Mucosa of descending colon (tissue), 3 donors: ENCODE results near the gene RNF212. TPM values are rescaled to one million over a fixed set of nuclear protein-coding genes. Genes with fewer than 3 reads are reported as not detected.

ENCODE experiments used
- ATAC-seq: fragments of 200-7000 bp; cut with Tn5 transposase; one replicate; pipeline ENCODE4 v1.9.1; 2020; ENCODE audit warnings: mild to moderate bottlenecking, moderate library complexity
- DNase-seq, 3 donors: peaks; one replicate each; pipeline ENCODE4 v3.0.0-alpha.2; 2020
- H3K36me3 ChIP-seq: fragments of 200-600 bp; one replicate; pipeline ENCODE4 v1.8.0; 2021; ENCODE audit warnings: low read depth, mild to moderate bottlenecking
- H3K4me1 ChIP-seq: fragments of 200-600 bp; one replicate; pipeline ENCODE4 v1.8.0; 2021; ENCODE audit warnings: low read depth, mild to moderate bottlenecking
- H3K4me3 ChIP-seq: fragments of 200-600 bp; one replicate; pipeline ENCODE4 v1.8.0; 2021; ENCODE audit warnings: mild to moderate bottlenecking
- H3K9me3 ChIP-seq: fragments of 200-600 bp; one replicate; pipeline ENCODE4 v1.8.0; 2021; ENCODE audit warnings: mild to moderate bottlenecking
- CTCF ChIP-seq: fragments of 200-600 bp; IDR thresholded peaks from one replicate; pipeline ENCODE4 v1.8.0; 2022; ENCODE audit warnings: antibody characterized with exemption, mild to moderate bottlenecking
- intact Hi-C, 2 donors: fragments of 100-400 bp; cut with DNase I in 1 of 2; cut with micrococcal nuclease in 1 of 2; formaldehyde crosslinking; loops; one replicate each; pipeline versions ENCODE4 v1.11.0 to v1.11.1; 2022; cut with DNase I, micrococcal nuclease
- total RNA-seq, 3 donors: library from RNA; stranded (reverse); fragmentation: NEBNext Ultra II Directional in 2 of 3; extraction: Animal tissue kit (Norgen Biotek cat#: 25700) in 2 of 3; gene quantifications; one replicate each; pipeline versions ENCODE4 v1.2.1 to v1.2.4, GENCODE V29; 2021 to 2023
- donor health status: DM: no; HTN: no; CAD: no; lungs with moderate emphysema.
- donor health status: DM: no; HTN: no; CAD: no.
- donor health status: DM: no; HTN: yes; CAD: no.

RNF212 gene
- total RNA-seq, 3 donors from 2014 or later, result 2.3 to 4.9 (median 3.9) TPM

- no peak for TF ChIP-seq CTCF
- H3K4me3 ChIP-seq, result no peak overlapping the region
- no peaks in the 10 kb centered on the region for H3K9me3 ChIP-seq
- H3K36me3 ChIP-seq, result no peaks in the 10 kb centered on the region
- DNase-seq (no peak), ATAC-seq (peak; percentile 40)
- intact Hi-C loops, result no loop called here
- H3K4me1 ChIP-seq, result peaks cover 5% of the 10 kb centered on the region
Observed at GRCh38 chr4:1031956-1032795, 81.2 kb downstream of the RNF212 start.

GRCh38 chr4:1031346-1031745 lies 82.0 kb downstream of the RNF212 start:
- DNase-seq (no peak), ATAC-seq (no peak)
- Histone ChIP-seq H3K9me3 (no peaks in the 10 kb centered on the region), H3K36me3 (no peaks in the 10 kb centered on the region), H3K4me3 (no peak overlapping the region), H3K4me1 (peaks cover 5% of the 10 kb centered on the region)
- no peak for TF ChIP-seq CTCF
- intact Hi-C loops, result no loop called here

- no peak for TF ChIP-seq CTCF
- Histone ChIP-seq H3K4me3 (no peak overlapping the region), H3K9me3 (no peaks in the 10 kb centered on the region), H3K36me3 (no peaks in the 10 kb centered on the region), H3K4me1 (peaks cover 5% of the 10 kb centered on the region)
- peak; percentile 13 for ATAC-seq
- no peak for DNase-seq
- intact Hi-C loops, result no loop called here
Observed at GRCh38 chr4:1030559-1030958, 82.8 kb downstream of the RNF212 start.

GRCh38 chr4:1030031-1030430 lies 83.3 kb downstream of the RNF212 start:
- DNase-seq (no peak), ATAC-seq (peak; percentile 36)
- intact Hi-C loops, result no loop called here
- H3K36me3 ChIP-seq, result no peaks in the 10 kb centered on the region
- no peaks in the 10 kb centered on the region for H3K9me3 ChIP-seq
- peaks cover 5% of the 10 kb centered on the region for H3K4me1 ChIP-seq
- no peak for TF ChIP-seq CTCF
- no peak overlapping the region for H3K4me3 ChIP-seq

GRCh38 chr4:1029529-1029928 lies 83.8 kb downstream of the RNF212 start:
- H3K9me3 ChIP-seq, result no peaks in the 10 kb centered on the region
- no peak overlapping the region for H3K4me3 ChIP-seq
- no peak for TF ChIP-seq CTCF
- no peaks in the 10 kb centered on the region for H3K36me3 ChIP-seq
- H3K4me1 ChIP-seq, result peaks cover 5% of the 10 kb centered on the region
- ATAC-seq (peak; percentile 14), DNase-seq (no peak)
- intact Hi-C loops, result no loop called here
